GM12878 (cell line): ENCODE measurements around the gene SHF.
A peak's percentile ranks its signal among the peaks of the same experiment; 100 is the strongest.

Experiments
- EP300 ChIP-seq, 2 experiments: fragments of 150-350 bp in 1 of 2; IDR thresholded peaks; 2 replicates each; pipeline ENCODE4 v1.6.1; 2011 to 2012; ENCODE audit warnings: low read depth in 2 of 2, low read length in 2 of 2, borderline replicate concordance in 1 of 2, improper control_type of control experiment in 1 of 2, inconsistent platforms in 1 of 2; ENCODE audit not compliant: control insufficient read depth in 1 of 2
- HDAC6 ChIP-seq: fragments of 200-600 bp; sonication (generic); IDR thresholded peaks from one replicate; pipeline ENCODE4 v1.8.0; 2017; ENCODE audit warnings: antibody characterized with exemption; ENCODE audit not compliant: unreplicated experiment
- IKZF2 ChIP-seq, 2 experiments: fragments of 450-650 bp; IDR thresholded peaks; 2 replicates each; pipeline ENCODE4 v1.6.1; 2017; ENCODE audit warnings: mild to moderate bottlenecking in 2 of 2, moderate library complexity in 2 of 2
- MXI1 ChIP-seq: fragments of 150-350 bp; IDR thresholded peaks from 2 replicates; pipeline ENCODE4 v1.6.1; 2011; ENCODE audit warnings: low read depth, mild to moderate bottlenecking, inconsistent platforms, low read length, improper control_type of control experiment
- NFXL1 ChIP-seq: fragments of 450-650 bp; IDR thresholded peaks from 2 replicates; pipeline ENCODE4 v1.6.1; 2017; ENCODE audit warnings: antibody characterized with exemption, mild to moderate bottlenecking, borderline replicate concordance
- POLR2AphosphoS5 ChIP-seq: IDR thresholded peaks from 2 replicates; pipeline ENCODE4 v1.6.1; 2011; ENCODE audit warnings: mild to moderate bottlenecking, low read length, inconsistent platforms
- SPI1 ChIP-seq: IDR thresholded peaks from 2 replicates; pipeline ENCODE4 v1.6.1; 2011; ENCODE audit warnings: low read depth, mild to moderate bottlenecking, low read length, moderate library complexity, borderline replicate concordance; ENCODE audit not compliant: insufficient read depth
- USF2 ChIP-seq: IDR thresholded peaks from 2 replicates; pipeline ENCODE4 v1.6.1; 2011; ENCODE audit warnings: low read depth, low read length, improper control_type of control experiment, borderline replicate concordance
- TF ChIP-seq, protein P1 (sequence below): IDR thresholded peaks from 2 replicates; pipeline ENCODE4 v1.6.1; 2012; ENCODE audit warnings: low read depth, low read length, improper control_type of control experiment
- TF ChIP-seq, protein P2 (sequence below): IDR thresholded peaks from 2 replicates; pipeline ENCODE4 v1.6.1; 2011; ENCODE audit warnings: borderline replicate concordance, low read depth, mild to moderate bottlenecking, moderate library complexity, mixed read lengths, low read length; ENCODE audit not compliant: insufficient read depth; ENCODE audit errors: extremely low read length
- TF ChIP-seq, protein P3 (sequence below), 3 experiments: IDR thresholded peaks in 2 of 3; conservative IDR thresholded peaks in 1 of 3; 2 replicates each; pipeline ENCODE4 v1.5.1; 2011; ENCODE audit warnings: low read depth in 3 of 3, low read length in 3 of 3, mild to moderate bottlenecking in 3 of 3, control low read depth in 2 of 3, moderate library complexity in 2 of 3, inconsistent platforms in 1 of 3, mixed read lengths in 1 of 3; ENCODE audit not compliant: control insufficient read depth in 2 of 3, insufficient read depth in 1 of 3; ENCODE audit errors: extremely low read depth in 1 of 3

DNA sequence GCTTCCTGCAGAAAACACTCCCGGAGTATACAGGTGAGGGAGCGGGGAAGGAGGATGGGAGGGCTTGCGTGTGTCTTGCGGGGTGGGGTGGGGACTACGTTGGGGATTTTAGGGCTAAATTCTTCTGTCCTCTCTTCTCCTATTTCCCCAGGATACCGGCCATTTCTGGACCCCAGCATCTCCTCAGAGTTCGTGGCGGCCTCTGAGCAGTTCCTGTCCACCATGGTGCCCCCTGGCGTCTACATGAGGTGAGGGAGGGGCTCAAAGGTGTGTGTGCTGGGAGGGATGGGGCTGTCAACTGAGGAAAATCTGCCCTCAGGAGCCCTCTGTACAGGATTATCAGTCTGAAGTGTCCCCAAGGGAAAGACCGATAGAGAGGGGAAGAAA, 51.4 kb downstream of the SHF start:
- TF ChIP-seq POLR2AphosphoS5 (no peak), MXI1 (no peak), HDAC6 (no peak), IKZF2 (IDR thresholded peaks at IDR 0.05) (no peak), USF2 (no peak), SPI1 (no peak), NFXL1 (no peak), EP300 (IDR thresholded peaks at IDR 0.05; ENCODE audit: borderline replicate concordance in 1 of 2, control insufficient read depth in 1 of 2, low read depth in 2 of 2, low read length in 2 of 2) (no peak)
- TF ChIP-seq, protein P1, sequence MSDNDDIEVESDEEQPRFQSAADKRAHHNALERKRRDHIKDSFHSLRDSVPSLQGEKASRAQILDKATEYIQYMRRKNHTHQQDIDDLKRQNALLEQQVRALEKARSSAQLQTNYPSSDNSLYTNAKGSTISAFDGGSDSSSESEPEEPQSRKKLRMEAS = no peak
- TF ChIP-seq, protein P2, sequence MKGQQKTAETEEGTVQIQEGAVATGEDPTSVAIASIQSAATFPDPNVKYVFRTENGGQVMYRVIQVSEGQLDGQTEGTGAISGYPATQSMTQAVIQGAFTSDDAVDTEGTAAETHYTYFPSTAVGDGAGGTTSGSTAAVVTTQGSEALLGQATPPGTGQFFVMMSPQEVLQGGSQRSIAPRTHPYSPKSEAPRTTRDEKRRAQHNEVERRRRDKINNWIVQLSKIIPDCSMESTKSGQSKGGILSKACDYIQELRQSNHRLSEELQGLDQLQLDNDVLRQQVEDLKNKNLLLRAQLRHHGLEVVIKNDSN = no peak
- TF ChIP-seq, protein P3, sequence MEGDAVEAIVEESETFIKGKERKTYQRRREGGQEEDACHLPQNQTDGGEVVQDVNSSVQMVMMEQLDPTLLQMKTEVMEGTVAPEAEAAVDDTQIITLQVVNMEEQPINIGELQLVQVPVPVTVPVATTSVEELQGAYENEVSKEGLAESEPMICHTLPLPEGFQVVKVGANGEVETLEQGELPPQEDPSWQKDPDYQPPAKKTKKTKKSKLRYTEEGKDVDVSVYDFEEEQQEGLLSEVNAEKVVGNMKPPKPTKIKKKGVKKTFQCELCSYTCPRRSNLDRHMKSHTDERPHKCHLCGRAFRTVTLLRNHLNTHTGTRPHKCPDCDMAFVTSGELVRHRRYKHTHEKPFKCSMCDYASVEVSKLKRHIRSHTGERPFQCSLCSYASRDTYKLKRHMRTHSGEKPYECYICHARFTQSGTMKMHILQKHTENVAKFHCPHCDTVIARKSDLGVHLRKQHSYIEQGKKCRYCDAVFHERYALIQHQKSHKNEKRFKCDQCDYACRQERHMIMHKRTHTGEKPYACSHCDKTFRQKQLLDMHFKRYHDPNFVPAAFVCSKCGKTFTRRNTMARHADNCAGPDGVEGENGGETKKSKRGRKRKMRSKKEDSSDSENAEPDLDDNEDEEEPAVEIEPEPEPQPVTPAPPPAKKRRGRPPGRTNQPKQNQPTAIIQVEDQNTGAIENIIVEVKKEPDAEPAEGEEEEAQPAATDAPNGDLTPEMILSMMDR (IDR thresholded peaks at IDR 0.05 in 2 of 3, conservative IDR thresholded peaks at IDR 0.05 in 1 of 3; ENCODE audit: control insufficient read depth in 2 of 3, extremely low read depth in 1 of 3, insufficient read depth in 1 of 3, low read depth in 3 of 3, low read length in 3 of 3) = peak; percentile 5 to 47 (median 25); a peak in 3 of 6 replicates
